Hippocampal formation (tissue), 2 donors: Measurements from ENCODE around the gene ERC1.

Experiments used
- DNase-seq, 2 donors: peaks; one replicate each; lab custom pipeline; 2025; lab: John Stamatoyannopoulos, UW

Gene ERC1

DNA sequence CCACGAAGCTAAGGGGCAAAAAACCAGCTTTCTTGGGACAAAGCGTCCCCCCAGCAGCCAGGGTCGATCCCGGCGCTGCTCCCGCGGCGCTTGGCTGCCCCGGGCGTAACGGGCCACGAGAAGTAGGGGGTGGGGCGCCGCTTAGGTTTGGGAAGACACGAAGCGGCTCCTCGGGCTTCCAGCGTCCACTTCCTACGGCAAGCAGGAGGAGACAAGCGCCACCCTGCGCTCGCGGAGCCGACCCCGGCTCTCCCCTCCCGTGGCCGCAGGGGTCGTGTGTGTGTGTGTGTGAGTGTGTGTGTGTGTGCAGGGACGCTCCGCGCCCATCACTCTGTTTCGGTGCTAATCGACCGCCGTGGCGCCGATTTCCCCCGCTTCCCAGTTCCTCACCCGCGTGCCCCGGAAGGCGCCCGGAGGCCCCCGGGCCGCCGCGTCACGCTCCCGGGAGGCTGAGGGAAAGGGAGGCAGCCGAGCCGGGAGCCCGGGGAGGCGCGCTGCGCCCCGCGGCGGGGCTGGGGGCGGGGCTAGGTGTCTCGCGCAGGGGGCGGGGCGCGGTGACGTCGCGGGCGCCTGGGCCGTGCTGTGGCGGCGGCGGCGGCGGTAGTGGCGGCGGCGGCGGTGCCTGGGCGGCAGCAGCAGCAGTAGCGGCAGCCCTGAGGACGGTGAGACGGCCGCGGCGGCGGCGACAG, at the start of gene ERC1:
Gene ERC1 (plus strand): TSS at position 563 of the 689 bp plus-strand sequence. CDS start 36,681 bp downstream, outside the sequence.
- peak; percentile 79 to 84 for DNase-seq

DNA sequence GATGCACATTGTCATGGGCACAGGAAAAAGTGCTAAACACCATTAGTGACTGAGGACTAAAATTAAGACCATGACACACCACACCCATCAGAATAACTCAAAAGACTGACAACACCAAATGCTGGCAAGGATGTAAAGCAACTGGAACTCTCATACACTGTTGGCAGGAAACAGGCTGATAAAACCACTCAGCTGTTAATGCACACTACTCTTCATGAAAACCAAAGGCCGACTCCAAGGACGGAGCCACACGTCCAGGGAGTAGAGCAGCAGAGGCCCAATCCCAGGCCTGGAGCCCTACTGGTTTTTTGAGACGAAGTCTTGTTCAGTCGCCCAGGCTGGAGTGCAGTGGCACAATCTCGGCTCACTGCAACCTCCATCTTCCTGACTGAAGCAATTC, 48.0 kb upstream of the ERC1 start:
- DNase-seq, result no peak

DNA sequence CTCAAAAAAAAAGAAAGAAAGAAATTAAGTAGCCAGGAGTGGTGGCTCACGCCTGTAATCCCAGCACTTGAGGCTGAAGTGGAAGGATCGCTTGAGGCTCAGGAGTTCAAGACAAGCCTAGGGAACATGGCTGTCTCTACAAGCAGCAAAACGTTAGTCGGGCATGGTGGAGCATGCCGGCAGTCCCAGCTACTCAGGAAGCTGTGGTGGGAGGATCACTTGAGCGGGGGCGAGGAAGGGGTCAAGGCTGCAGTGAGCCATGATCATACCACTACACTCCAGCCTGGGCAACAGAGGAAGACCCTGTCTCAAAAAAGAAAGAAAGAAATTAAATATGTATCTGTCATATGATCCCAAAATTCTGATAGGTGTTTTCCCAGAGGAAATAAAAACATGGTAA, 46.8 kb upstream of the ERC1 start:
- no peak for DNase-seq

DNA sequence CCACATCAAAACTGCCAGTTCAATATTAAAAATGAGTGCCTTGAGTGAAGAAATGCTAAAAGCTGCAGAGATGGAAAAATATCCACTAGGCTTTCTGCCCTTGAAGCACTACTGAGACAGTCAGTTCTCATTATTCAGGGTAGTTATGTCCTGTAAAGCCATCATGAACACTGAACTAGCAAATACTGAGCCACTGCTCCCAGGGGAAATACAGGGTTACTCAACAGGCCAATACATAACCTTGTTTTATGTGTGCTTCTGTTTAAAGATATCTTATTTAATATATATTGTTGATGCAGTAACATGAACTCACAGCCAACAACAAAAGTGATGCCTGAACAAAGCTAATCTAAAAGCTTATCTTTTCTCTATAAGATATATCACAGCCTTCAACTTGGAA, 44.8 kb upstream of the ERC1 start:
- no peak for DNase-seq

DNA sequence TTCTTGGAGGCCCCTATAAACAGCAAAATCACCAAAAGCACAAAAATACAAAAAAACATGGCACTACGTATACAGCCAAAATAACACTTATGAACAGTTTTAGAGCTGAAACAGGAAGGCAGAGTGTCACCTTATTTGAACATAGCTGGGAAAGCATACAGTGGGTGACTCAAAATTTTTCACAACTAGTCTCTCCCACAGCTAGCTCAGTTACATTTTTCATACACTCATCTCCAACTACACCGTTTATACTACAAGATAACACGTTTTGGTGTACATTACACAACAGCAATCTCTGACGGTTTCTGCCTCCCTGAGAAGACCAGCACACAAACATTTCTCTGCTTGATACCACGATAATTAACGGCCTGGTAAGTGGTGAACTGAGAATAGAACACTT, 44.4 kb upstream of the ERC1 start:
- peak in 1 of 2 donors; percentile 5 for DNase-seq

DNA sequence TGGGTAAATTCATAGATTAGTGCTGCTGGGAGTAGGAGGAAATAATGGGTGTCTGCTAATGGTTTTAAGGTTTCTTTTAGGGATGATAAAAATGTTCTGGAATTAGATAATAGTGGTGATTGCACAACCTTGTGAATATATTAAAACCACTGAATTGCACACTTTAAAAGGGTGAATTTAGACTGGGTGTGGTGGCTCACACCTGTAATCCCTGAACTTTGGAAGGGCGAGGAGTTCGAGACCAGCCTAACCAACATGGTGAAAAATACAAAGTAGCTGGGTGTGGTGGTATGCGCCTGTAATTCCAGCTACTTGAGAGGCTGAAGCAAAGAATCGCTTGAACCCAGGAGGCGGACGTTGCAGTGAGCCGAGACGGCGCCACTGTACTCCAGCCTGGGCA, 42.8 kb upstream of the ERC1 start:
- DNase-seq, result no peak

DNA sequence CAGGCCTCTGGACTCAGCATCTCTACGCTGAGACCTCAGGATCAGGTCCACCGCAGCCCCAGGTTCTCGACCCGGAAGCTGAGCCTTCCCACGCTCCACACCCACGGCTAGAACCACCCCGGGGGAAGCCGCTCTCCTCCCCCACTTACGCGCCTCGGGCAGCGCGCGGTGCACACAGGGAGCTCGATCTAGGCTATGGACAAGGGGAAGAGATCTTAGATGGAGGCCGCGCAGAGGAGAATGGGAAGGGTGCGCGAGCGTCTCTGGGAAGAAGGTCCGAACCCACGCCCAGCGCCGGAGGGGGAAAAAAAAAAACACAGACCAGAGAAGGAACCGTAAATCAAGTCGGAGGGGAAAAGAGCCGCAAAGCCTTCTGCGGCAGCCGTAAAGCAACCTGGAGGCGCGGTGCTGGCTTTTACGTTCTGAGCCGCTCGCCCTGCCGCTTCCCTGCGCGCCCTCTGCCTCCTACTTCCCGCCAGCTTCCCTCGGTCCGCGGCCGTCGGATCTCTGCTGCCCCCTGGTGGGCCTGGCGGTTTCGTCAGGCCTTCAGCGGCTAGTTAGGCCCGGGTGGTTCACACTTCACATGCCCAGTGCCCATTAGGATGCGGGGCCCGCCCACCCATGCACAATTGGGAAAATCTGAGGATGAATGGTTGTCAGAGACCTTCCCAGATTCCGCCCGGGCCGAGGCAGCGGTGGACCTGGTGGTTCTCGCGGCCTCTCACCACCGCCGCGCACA, 41.4 kb upstream of the ERC1 start, which contains the start of gene RAD52:
Gene RAD52 (minus strand): TSS at position 242 of the 739 bp plus-strand sequence. CDS start 16,636 bp downstream, outside the sequence.
- DNase-seq, result peak; percentile 95 to 99

DNA sequence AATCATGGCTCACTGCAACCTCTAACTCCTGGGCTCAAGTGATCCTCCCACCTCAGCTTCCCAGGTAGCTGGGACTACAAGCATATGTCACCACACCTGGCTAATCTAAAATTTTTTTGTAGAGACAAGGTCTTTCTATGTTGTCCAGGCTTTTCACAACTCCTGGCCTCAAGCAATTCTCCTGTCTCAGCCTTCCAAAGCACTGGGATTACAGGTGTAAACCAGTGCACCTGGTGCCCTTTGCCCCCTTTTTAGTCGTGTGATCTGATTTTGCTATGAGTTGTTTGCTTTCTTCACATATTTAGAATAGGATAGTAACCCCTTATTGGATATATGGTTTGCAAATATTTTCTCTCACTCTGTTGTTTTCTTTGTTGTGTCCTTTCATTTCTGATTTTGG, 39.8 kb upstream of the ERC1 start:
- no peak for DNase-seq

DNA sequence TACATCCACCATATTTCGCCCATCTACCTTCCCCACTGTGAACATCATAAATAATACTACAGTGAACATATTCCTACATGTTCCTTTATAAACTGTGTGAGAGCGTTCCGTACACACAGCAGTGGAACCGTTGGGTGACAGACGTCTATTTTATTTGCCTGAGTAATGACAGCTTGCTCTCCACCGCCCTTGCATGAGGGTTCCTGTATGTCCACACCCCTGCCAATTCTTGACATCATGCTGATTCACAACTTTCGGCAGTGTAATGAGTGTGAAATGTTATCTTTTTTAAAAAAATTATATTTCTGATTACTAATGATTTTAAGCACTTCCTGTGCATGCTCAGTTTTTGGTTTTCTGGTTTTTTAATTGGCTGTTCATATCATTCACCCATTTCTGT, 37.2 kb upstream of the ERC1 start:
- DNase-seq, result no peak

DNA sequence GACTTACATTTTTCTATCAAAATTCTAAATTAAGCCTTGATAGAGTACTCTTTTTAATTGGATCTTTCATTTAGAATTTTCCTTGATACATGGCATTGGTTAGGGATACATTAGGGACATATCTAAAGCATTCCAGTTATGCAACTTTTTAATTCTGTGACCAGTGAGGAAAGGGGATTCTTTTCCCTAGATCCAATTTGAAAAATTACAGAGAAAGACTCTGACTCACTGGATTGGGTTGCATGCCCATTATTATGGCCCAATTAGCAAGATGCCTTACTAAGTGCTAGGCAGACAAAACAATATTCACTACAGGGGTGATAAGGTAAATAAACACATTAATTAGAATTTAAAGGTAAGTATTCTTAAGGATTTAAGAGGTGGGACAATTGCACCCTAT, 36.3 kb upstream of the ERC1 start:
- no peak for DNase-seq

DNA sequence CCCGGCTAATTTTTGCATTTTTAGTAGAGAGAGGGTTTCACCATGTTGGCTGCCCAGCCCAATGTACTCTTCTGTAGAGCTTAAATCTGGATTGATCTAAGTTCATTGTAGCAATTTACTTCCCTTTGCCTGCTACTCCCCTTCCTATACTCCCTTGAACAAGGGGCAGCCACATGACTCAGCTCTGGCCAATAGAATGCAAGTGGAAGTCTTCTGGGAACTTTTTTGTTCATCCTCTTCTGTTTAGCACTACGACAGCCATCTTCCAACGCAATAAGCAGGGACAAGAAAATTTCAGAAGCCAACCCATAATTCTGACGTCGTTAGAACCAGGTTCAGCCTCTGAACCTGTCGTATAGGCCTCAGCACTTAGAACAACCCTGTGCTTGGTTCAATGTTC, 35.1 kb upstream of the ERC1 start:
- no peak for DNase-seq

DNA sequence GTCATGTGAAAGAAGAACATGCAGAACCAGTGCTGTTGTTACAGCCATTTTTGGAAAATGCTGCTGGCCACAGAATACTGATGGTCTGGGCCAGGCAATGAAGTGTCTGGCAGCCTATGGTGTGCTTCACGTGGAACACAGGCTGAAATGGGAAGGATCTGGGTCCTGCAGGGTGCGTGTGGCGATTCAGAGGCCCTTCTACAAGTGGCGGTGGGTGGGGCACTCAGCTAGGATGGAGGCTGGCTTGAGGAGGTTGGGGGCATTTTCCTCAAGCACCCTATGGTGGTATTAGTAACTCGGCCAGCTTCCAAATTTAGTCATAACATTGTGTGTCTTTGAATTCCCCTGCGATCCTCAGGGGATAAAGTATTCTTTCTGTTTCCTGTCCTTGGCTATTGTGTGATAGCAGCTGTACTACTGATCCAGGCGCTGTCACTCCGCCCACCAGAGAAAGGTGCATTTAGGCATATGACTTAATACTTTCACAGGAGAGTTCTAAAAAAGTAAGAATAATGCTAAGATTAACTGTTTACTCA, 32.4 kb upstream of the ERC1 start:
- no peak for DNase-seq

DNA sequence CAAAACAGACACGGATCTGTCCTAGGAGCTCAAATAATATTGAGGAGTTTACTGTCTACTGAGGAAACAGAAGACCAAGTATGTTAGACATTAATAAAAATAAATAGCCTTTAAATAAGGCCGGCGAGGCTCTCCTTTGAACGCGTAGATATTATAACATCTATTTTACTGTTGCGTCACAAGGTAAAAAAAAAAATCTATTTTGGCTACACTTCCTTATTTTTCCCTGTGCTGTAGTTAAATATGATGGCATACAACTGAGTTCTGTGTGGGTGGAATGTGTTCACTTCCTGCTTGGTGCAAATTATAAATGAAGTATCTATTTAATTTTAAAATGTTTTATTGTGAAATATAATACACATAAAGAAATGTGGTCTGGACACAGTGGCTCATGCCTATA, 24.3 kb upstream of the ERC1 start:
- no peak for DNase-seq

DNA sequence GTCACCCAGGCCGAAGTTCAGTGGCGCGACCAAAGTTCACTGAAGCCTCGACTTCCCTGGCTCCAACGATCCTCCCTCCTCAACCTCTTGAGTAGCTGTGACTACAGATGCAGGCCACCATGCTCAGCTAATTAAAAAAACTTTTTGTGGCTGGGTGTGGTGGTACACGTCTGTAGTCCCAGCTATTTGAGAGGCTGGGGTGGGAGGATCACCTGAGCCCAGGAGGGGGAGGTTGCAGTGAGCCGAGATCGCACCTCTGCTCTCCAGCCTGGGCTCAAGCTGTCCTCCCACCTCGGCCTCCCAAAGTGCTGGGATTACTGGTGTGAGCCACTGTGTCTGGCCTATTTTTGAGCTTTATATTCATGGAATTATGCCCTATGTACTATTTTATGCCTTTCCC, 23.4 kb upstream of the ERC1 start:
- DNase-seq, result no peak

DNA sequence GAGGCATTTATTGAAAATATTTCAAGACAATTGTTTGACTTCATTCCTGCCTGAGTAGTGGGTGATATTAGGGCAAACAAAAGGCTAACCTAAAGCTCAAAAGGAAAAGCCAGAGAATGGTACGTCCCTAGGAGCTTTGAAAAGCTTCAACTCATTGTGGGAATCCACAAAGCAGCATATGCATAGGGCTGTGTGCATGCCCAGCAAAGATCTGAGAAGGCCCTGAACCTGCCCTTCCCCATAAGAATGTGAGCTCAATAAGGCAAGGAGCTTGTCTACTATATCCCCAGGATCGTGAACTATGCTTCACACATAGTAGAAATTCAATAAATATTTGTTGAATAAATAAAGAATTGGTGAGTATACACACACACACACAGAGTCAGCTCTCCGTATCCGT, 22.5 kb upstream of the ERC1 start:
- DNase-seq, result no peak

DNA sequence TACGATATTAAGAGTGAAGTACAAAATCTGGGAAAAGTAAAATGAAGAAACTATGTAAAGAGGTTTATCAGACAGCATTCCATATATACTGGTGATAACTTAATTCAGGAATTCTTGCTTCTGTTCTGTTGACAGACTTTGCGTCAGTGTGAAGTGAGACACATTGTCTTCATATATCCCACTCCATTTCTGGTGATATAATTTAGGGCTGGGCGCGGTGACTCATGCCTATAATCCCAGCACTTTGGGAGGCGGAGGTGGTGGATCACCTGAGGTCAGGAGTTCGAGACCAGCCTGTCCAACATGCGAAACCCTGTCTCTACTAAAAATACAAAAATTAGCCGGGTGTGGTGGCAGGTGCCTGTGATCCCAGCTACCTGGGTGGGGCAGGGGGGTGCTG, 21.2 kb upstream of the ERC1 start:
- no peak for DNase-seq

DNA sequence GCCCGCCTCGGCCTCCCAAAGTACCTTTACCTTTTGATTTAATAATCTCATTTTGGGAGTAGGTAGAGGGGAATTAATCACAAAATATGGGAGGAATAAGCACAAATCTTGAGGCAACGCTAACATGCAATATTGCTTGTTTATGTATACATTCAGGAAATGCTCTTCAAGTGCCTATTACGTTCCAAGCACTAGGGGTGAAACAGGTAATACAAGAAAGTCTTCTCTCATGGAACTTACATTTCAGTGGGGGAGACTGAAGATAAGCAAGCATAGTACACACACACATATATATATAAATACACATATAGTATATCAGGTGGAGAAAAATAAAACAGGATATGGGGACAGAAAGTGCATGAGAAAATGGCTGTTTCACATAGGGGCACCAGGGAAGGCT, 19.0 kb upstream of the ERC1 start:
- DNase-seq, result no peak

DNA sequence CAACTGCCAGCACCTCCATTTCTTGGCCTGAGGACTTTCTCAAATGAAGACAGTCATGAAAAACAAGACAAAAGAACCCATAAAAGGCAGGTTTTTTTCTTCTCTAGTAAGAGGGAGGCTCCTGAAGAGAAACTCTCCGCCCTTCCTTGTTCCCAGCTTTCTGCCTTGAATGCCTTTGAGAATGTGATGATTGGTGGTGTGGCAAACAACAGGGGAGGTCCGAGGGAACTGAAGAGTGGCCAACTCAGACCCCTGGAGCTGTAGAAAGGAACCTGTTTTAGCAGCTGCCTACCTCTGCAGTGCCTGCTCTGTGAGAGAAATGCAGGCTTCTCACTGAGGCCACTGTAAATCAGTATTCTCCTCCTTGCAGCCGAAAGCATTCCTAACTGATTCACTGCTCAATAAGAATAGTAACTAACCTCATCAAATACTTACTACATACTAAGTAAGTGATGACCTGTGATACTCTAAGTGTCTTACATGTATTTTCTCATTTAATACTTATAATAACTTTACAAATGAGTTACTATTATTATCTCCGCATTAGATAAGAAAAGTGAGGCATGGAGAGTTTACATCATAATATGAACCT, 16.7 kb upstream of the ERC1 start:
- no peak for DNase-seq

DNA sequence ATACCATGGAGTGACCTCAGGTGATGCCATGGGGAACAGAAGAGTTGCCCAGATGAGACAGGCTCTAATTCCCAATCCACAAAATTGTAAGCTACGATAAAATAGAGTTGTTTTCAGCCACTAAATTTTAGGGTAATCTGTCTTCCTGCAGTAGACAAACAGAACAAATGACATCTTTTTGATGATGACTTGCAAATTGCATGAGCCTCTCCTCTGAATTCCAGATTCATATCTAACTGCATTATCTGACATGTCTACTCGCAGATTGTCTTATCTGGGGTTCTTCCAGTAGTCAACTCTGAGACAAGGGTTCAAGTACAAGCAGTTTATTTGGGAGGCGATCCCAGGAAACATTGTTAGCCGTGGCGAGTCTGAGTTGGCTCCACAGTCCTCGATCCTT, 14.4 kb upstream of the ERC1 start:
- no peak for DNase-seq

DNA sequence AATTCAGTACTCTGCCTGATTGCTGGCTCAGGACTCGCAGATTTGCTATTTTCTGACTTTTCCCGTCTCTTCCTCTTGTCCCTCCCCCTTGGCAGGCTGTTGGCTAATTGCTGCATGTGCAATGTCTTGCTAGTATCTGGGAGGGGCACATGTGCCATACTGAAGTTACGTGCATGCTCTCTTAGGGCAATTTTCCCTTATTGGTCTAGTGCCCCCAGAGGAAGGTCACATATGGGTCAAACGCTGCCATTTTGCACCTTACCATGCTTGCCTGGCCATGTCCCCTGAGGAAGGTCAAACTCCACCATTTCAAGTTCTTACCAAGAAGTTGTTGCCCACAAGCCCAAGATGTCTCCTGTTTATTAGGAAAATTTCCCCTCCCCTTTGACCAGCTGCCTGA, 13.9 kb upstream of the ERC1 start:
- DNase-seq, result no peak

DNA sequence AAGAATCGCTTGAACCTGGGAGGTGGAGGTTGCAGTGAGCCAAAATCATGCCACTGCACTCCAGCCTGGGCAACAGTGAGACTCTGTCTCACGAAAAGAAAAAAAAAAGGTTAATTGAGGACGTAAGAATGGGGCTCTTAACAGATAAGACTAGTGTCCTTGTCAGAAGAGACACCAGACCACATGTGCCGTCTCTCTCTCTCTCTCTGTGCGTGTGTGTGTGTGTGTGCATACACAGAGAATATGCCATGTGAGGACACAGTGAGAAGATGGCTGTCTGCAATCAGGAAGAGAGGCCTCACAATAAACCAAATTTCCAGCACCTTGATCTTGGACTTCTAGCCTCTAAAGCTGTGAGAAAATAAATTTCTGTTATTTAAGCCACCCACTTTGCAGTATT, 11.7 kb upstream of the ERC1 start:
- DNase-seq, result no peak

DNA sequence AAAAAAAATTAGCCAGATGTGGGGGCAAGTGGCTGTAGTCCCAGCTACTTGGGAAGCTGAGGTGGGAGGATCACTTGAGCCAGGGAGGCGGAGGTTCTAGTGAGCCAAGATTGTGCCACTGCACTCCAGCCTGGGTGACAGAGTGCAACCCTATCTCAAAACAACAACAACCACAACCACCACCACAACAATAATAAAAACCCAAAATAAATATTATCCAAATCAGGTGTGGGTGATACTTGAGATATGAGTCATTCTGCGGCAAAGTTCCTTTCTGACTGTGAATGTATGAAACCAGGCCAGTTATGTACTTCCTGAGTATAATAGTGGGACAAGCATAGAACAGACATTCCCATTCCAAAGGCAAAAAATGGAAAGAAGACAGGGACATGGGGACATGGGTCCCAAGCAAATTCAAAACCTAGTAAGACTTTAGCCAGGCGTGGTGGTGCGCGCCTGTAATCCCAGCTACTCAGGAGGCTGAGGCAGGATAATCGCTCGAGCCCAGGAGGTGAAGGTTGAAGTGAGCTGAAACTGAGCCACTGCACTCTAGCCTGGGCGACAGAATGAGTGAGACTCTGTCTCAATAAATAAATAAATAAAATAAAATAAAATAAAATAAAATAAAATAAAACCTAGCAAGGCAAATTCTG, 9.7 kb upstream of the ERC1 start:
- DNase-seq, result no peak
